K562 (cell line): ENCODE results near the gene S100A3. TPM values are rescaled to one million over a fixed set of nuclear protein-coding genes. Genes with fewer than 3 reads are reported as not detected.

Experiments used
- CBX2 ChIP-seq: fragments of 200-600 bp; sonication (generic); IDR thresholded peaks from one replicate; pipeline ENCODE4 v1.6.1; 2012; ENCODE audit warnings: mild to moderate bottlenecking, low read length, inconsistent platforms; ENCODE audit not compliant: insufficient read depth, poor library complexity, severe bottlenecking
- CCAR2 ChIP-seq: fragments of 200-400 bp; formaldehyde crosslinking; IDR thresholded peaks from 2 replicates; pipeline ENCODE4 v1.6.1; 2017; ENCODE audit warnings: mild to moderate bottlenecking, low read depth, low read length
- DNMT1 ChIP-seq: fragments of 450-650 bp; IDR thresholded peaks from 2 replicates; pipeline ENCODE4 v1.6.1; 2016; ENCODE audit warnings: antibody characterized with exemption, mild to moderate bottlenecking
- DPF2 ChIP-seq: fragments of 450-650 bp; IDR thresholded peaks from 2 replicates; pipeline ENCODE4 v1.6.1; 2016
- ELF4 ChIP-seq: fragments of 450-650 bp; formaldehyde crosslinking; IDR thresholded peaks from 2 replicates; pipeline ENCODE4 v1.4.0; 2022; ENCODE audit warnings: missing genetic modification characterization
- EP300 ChIP-seq: IDR thresholded peaks from 2 replicates; pipeline ENCODE4 v1.6.1; 2012; ENCODE audit warnings: low read length, improper control_type of control experiment
- ESRRA ChIP-seq: fragments of 450-650 bp; IDR thresholded peaks from 2 replicates; pipeline ENCODE4 v1.6.1; 2014; ENCODE audit warnings: low read depth, mild to moderate bottlenecking, moderate library complexity, borderline replicate concordance
- ETV6 ChIP-seq, 3 experiments: fragments of 150-350 bp in 1 of 3; sonication (generic) in 1 of 3; formaldehyde crosslinking in 1 of 3; IDR thresholded peaks; 2 replicates each; pipeline versions ENCODE4 v1.6.1 to v1.8.0; 2014 to 2022; ENCODE audit warnings: borderline replicate concordance in 2 of 3, low read depth in 2 of 3, antibody characterized with exemption in 1 of 3, low read length in 1 of 3, mild to moderate bottlenecking in 1 of 3, missing genetic modification reagents in 1 of 3
- HMGN3 ChIP-seq: IDR thresholded peaks from 2 replicates; pipeline ENCODE4 v1.6.1; 2011; ENCODE audit warnings: borderline replicate concordance, low read depth, mild to moderate bottlenecking, mixed read lengths, low read length; ENCODE audit not compliant: insufficient read length; ENCODE audit errors: extremely low read depth
- JUN ChIP-seq, 2 experiments: sonication (generic) in 1 of 2; formaldehyde crosslinking in 1 of 2; IDR thresholded peaks; 2 replicates each; pipeline versions ENCODE4 v1.6.1 to v1.8.0; 2012 to 2022; ENCODE audit warnings: borderline replicate concordance in 2 of 2, mild to moderate bottlenecking in 2 of 2, improper control_type of control experiment in 1 of 2, low read depth in 1 of 2, low read length in 1 of 2, missing genetic modification reagents in 1 of 2
- NFYB ChIP-seq: IDR thresholded peaks from 2 replicates; pipeline ENCODE4 v1.6.1; 2011; ENCODE audit warnings: mild to moderate bottlenecking, moderate library complexity; ENCODE audit not compliant: insufficient read length; ENCODE audit errors: extremely low read depth
- NR1H2 ChIP-seq: sonication (generic); formaldehyde crosslinking; IDR thresholded peaks from 2 replicates; pipeline ENCODE4 v1.4.0; 2020; ENCODE audit warnings: mild to moderate bottlenecking, missing genetic modification reagents
- RHOXF2B ChIP-seq: fragments of 250-450 bp; sonication (Bioruptor Pico); conservative IDR thresholded peaks from 2 replicates; pipeline ENCODE4 v1.5.1; 2021
- SLC30A9 ChIP-seq: fragments of 250-450 bp; sonication (Bioruptor Pico); IDR thresholded peaks from 2 replicates; pipeline ENCODE4 v1.8.0; 2022; ENCODE audit warnings: mild to moderate bottlenecking, moderate library complexity
- ZKSCAN1 ChIP-seq: fragments of 150-350 bp; IDR thresholded peaks from 2 replicates; pipeline ENCODE4 v1.6.1; 2016; ENCODE audit warnings: low read depth, low read length
- ZNF217 ChIP-seq: sonication (generic); formaldehyde crosslinking; IDR thresholded peaks from 2 replicates; pipeline ENCODE4 v1.8.0; 2022; ENCODE audit warnings: mild to moderate bottlenecking, missing genetic modification reagents
- ZNF282 ChIP-seq: sonication (generic); formaldehyde crosslinking; IDR thresholded peaks from 2 replicates; pipeline ENCODE4 v1.8.1; 2023; ENCODE audit warnings: missing genetic modification reagents
- polyA plus RNA-seq, 8 experiments: library from polyadenylated mRNA; depleted of rRNA in 4 of 8; stranded (reverse) in 5 of 8; unstranded in 3 of 8; fragments of >200 nt; fragmentation: Nextera tagmentation in 2 of 8; fragmentation: Illumina TruSeq in 1 of 8; extraction: Ambion mirVana in 2 of 8; extraction: Trizol in 1 of 8; gene quantifications; 2 replicates each; pipeline versions ENCODE4 v1.2.1 to v1.2.3, GENCODE V29; 2011 to 2014; ENCODE audit warnings: inconsistent platforms in 1 of 8, missing spikeins in 1 of 8
- total RNA-seq, 7 experiments: library from RNA; depleted of rRNA in 6 of 7; stranded (reverse); fragments of >200 nt in 6 of 7; fragmentation: Illumina TruSeq in 2 of 7; extraction: Trizol in 2 of 7; gene quantifications; 2 replicates each; pipeline versions ENCODE4 v1.2.1 to v1.2.3, GENCODE V29; 2011 to 2021; ENCODE audit warnings: low replicate concordance in 1 of 7
- TF ChIP-seq, protein P1 (sequence below), 2 experiments: IDR thresholded peaks; 2 replicates each; pipeline ENCODE4 v1.6.1; 2012; ENCODE audit warnings: improper control_type of control experiment in 2 of 2, low read depth in 2 of 2, low read length in 2 of 2, borderline replicate concordance in 1 of 2
- TF ChIP-seq, protein P2 (sequence below), 2 experiments: fragments of 450-650 bp in 1 of 2; sonication (generic) in 1 of 2; formaldehyde crosslinking in 1 of 2; IDR thresholded peaks in 1 of 2; conservative IDR thresholded peaks in 1 of 2; 2 replicates each; pipeline versions ENCODE4 v1.6.1 to v1.8.1; 2016 to 2023; ENCODE audit warnings: mild to moderate bottlenecking in 2 of 2, moderate library complexity in 2 of 2, inconsistent platforms in 1 of 2, missing genetic modification reagents in 1 of 2
- TF ChIP-seq, protein P3 (sequence below): fragments of 200-800 bp; sonication (Bioruptor generic); IDR thresholded peaks from 2 replicates; pipeline ENCODE4 v1.6.1; 2017; ENCODE audit warnings: missing genetic modification characterization, missing compliant biosample characterization

Gene S100A3
- total and polyA plus RNA-seq, 9 of the 15 experiments (the other 6 are each of a cell fraction or from before 2014, with no cell fraction given): 0.08 to 1.7 (median 0.18) TPM; not detected in 4

- TF ChIP-seq NR1H2 (CRISPR knock-in tag): no peak
- TF ChIP-seq DPF2: peak; percentile 48
- no peak for TF ChIP-seq ZNF282 (CRISPR knock-in tag)
- peak; percentile 90 for TF ChIP-seq JUN (IDR thresholded peaks at IDR 0.05; ENCODE audit: borderline replicate concordance, low read depth, low read length)
- TF ChIP-seq JUN (CRISPR knock-in tag; IDR thresholded peaks at IDR 0.05; ENCODE audit: borderline replicate concordance): no peak
- TF ChIP-seq ETV6 (IDR thresholded peaks at IDR 0.05; ENCODE audit: borderline replicate concordance in 1 of 2, low read depth in 2 of 2, low read length in 1 of 2): no peak
- no peak for TF ChIP-seq ETV6 (CRISPR knock-in tag; IDR thresholded peaks at IDR 0.05; ENCODE audit: borderline replicate concordance)
- TF ChIP-seq, protein P1, sequence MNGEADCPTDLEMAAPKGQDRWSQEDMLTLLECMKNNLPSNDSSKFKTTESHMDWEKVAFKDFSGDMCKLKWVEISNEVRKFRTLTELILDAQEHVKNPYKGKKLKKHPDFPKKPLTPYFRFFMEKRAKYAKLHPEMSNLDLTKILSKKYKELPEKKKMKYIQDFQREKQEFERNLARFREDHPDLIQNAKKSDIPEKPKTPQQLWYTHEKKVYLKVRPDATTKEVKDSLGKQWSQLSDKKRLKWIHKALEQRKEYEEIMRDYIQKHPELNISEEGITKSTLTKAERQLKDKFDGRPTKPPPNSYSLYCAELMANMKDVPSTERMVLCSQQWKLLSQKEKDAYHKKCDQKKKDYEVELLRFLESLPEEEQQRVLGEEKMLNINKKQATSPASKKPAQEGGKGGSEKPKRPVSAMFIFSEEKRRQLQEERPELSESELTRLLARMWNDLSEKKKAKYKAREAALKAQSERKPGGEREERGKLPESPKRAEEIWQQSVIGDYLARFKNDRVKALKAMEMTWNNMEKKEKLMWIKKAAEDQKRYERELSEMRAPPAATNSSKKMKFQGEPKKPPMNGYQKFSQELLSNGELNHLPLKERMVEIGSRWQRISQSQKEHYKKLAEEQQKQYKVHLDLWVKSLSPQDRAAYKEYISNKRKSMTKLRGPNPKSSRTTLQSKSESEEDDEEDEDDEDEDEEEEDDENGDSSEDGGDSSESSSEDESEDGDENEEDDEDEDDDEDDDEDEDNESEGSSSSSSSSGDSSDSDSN (IDR thresholded peaks at IDR 0.05; ENCODE audit: borderline replicate concordance in 1 of 2, low read depth in 2 of 2, low read length in 2 of 2): no peak
- no peak for TF ChIP-seq CBX2
- peak; percentile 9; the same call in 1 of the 2 replicates for TF ChIP-seq EP300
- TF ChIP-seq DNMT1: no peak
- TF ChIP-seq ESRRA: no peak
- no peak for TF ChIP-seq ZNF217 (CRISPR knock-in tag)
- no peak for TF ChIP-seq HMGN3
- TF ChIP-seq ZKSCAN1: no peak
- no peak for TF ChIP-seq ELF4
- TF ChIP-seq, protein P2, sequence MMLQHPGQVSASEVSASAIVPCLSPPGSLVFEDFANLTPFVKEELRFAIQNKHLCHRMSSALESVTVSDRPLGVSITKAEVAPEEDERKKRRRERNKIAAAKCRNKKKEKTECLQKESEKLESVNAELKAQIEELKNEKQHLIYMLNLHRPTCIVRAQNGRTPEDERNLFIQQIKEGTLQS (IDR thresholded peaks at IDR 0.05): peak; percentile 83
- TF ChIP-seq, protein P2 (CRISPR knock-in tag; conservative IDR thresholded peaks at IDR 0.05): no peak
- TF ChIP-seq, protein P3, sequence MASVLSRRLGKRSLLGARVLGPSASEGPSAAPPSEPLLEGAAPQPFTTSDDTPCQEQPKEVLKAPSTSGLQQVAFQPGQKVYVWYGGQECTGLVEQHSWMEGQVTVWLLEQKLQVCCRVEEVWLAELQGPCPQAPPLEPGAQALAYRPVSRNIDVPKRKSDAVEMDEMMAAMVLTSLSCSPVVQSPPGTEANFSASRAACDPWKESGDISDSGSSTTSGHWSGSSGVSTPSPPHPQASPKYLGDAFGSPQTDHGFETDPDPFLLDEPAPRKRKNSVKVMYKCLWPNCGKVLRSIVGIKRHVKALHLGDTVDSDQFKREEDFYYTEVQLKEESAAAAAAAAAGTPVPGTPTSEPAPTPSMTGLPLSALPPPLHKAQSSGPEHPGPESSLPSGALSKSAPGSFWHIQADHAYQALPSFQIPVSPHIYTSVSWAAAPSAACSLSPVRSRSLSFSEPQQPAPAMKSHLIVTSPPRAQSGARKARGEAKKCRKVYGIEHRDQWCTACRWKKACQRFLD: 0 out of 2 replicates have a peak, but pooled peaks have one; percentile 42
- TF ChIP-seq CCAR2: no peak
- TF ChIP-seq RHOXF2B (CRISPR knock-in tag): no peak
- TF ChIP-seq NFYB: no peak
- TF ChIP-seq SLC30A9 (CRISPR knock-in tag): no peak
Observed at GRCh38 chr1:153597206-153597605, 48.1 kb upstream of the S100A3 start (continued).
